ENCODE measurements around the gene EAF1. TPM values are rescaled to one million over a fixed set of nuclear protein-coding genes. Genes with fewer than 3 reads are reported as not detected.
"Not testable (repeated sequence)": the region's sequence is repeated elsewhere in the genome, so short reads cannot be mapped to it uniquely, and the experiment has no call there.

EAF1 gene
- polyA plus RNA-seq, 1 donor (not counting 4 experiments of a cell fraction or from before 2014, with no cell fraction given) = 13.7 TPM

DNA sequence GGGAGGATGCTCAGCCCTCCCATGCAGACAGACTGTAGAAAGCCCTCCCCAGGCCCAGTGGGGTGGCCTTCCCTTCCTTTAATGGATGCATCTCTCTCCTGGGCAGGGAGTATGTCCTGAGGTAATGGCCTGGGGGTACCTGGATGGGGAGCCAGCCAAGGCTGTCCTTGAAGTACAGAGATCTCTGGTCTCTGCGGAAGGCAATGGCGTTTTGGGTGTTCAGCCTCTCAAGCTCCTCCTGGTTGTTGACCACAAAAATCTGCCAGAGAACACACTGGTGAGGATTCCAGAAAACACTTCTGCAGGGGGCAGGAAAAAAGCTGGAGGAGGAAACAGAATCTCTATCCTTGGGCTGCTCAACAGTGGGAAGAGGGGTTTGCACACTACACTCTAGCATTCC lies 28.9 kb downstream of the EAF1 start:
- no peak overlapping the region for H3K4me3 ChIP-seq (ENCODE audit: control insufficient read depth in 2 of 3, extremely low read depth in 1 of 3, insufficient read depth in 2 of 3, low read depth in 1 of 3, low read length in 3 of 3)
- H3K36me3 ChIP-seq (ENCODE audit: control insufficient read depth in 2 of 2, extremely low read depth in 1 of 2, insufficient read depth in 2 of 2, low read length in 2 of 2) = no peaks in the 10 kb centered on the region
- no peak overlapping the region for H3K4me2 ChIP-seq (ENCODE audit: control insufficient read depth, extremely low read depth, insufficient read depth, low read depth, low read length)
- dilution Hi-C loops (cut with MboI; ENCODE audit: extremely low pct_ligation_motif_present, low sequenced_read_pairs) = no loop called here
- no peak overlapping the region for H3K27ac ChIP-seq (ENCODE audit: control insufficient read depth, insufficient read depth, low read length)
- no peaks in the 10 kb centered on the region for H3K9me3 ChIP-seq (ENCODE audit: control insufficient read depth, low read depth, low read length)
- no peaks in the 10 kb centered on the region for H3K79me2 ChIP-seq (ENCODE audit: control insufficient read depth, insufficient read depth, low read length)
- no peak overlapping the region for H2AFZ ChIP-seq (ENCODE audit: control insufficient read depth, low read length)
- DNase-seq (ENCODE audit: low read depth, low spot score) = no peak
- H3K4me1 ChIP-seq (ENCODE audit: control insufficient read depth, extremely low read depth, insufficient read depth, low read length) = no peaks in the 10 kb centered on the region
- TF ChIP-seq EZH2 (IDR thresholded peaks at IDR 0.05; ENCODE audit: low read length) = no peak
- TF ChIP-seq, protein P1, sequence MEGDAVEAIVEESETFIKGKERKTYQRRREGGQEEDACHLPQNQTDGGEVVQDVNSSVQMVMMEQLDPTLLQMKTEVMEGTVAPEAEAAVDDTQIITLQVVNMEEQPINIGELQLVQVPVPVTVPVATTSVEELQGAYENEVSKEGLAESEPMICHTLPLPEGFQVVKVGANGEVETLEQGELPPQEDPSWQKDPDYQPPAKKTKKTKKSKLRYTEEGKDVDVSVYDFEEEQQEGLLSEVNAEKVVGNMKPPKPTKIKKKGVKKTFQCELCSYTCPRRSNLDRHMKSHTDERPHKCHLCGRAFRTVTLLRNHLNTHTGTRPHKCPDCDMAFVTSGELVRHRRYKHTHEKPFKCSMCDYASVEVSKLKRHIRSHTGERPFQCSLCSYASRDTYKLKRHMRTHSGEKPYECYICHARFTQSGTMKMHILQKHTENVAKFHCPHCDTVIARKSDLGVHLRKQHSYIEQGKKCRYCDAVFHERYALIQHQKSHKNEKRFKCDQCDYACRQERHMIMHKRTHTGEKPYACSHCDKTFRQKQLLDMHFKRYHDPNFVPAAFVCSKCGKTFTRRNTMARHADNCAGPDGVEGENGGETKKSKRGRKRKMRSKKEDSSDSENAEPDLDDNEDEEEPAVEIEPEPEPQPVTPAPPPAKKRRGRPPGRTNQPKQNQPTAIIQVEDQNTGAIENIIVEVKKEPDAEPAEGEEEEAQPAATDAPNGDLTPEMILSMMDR (optimal IDR thresholded peaks at IDR 0.05 in 1 of 3, IDR thresholded peaks at IDR 0.05 in 1 of 3, conservative IDR thresholded peaks at IDR 0.05 in 1 of 3; ENCODE audit: extremely low read depth in 1 of 3, insufficient read depth in 2 of 3, low read length in 3 of 3) = no peak
- no peaks in the 10 kb centered on the region for H3K9me1 ChIP-seq (ENCODE audit: control insufficient read depth, extremely low read depth, insufficient read depth, low read length)
- no peak for FAIRE-seq
- H3K27me3 ChIP-seq (ENCODE audit: control insufficient read depth, extremely low read depth, insufficient read depth, low read length) = no peaks in the 10 kb centered on the region
- H4K20me1 ChIP-seq (ENCODE audit: control insufficient read depth, extremely low read depth, insufficient read depth, low read length) = no peaks in the 10 kb centered on the region
- H3K9ac ChIP-seq (ENCODE audit: control insufficient read depth, extremely low read depth, insufficient read depth, low read length) = no peak overlapping the region

GRCh38 chr3:15456915-15457314 lies 29.5 kb downstream of the EAF1 start:
- H3K4me3 ChIP-seq (ENCODE audit: control insufficient read depth in 2 of 3, extremely low read depth in 1 of 3, insufficient read depth in 2 of 3, low read depth in 1 of 3, low read length in 3 of 3); dilution Hi-C loops (cut with MboI; ENCODE audit: extremely low pct_ligation_motif_present, low sequenced_read_pairs); H4K20me1 ChIP-seq (ENCODE audit: control insufficient read depth, extremely low read depth, insufficient read depth, low read length); H3K9me3 ChIP-seq (ENCODE audit: control insufficient read depth, low read depth, low read length); H3K4me2 ChIP-seq (ENCODE audit: control insufficient read depth, extremely low read depth, insufficient read depth, low read depth, low read length); H3K79me2 ChIP-seq (ENCODE audit: control insufficient read depth, insufficient read depth, low read length); H2AFZ ChIP-seq (ENCODE audit: control insufficient read depth, low read length); H3K9me1 ChIP-seq (ENCODE audit: control insufficient read depth, extremely low read depth, insufficient read depth, low read length); H3K27me3 ChIP-seq (ENCODE audit: control insufficient read depth, extremely low read depth, insufficient read depth, low read length); H3K36me3 ChIP-seq (ENCODE audit: control insufficient read depth in 2 of 2, extremely low read depth in 1 of 2, insufficient read depth in 2 of 2, low read length in 2 of 2); DNase-seq (ENCODE audit: low read depth, low spot score); FAIRE-seq; H3K9ac ChIP-seq (ENCODE audit: control insufficient read depth, extremely low read depth, insufficient read depth, low read length); H3K27ac ChIP-seq (ENCODE audit: control insufficient read depth, insufficient read depth, low read length); H3K4me1 ChIP-seq (ENCODE audit: control insufficient read depth, extremely low read depth, insufficient read depth, low read length): not testable (repeated sequence)

GRCh38 chr3:15458212-15458780 lies 30.9 kb downstream of the EAF1 start:
- H3K9me1 ChIP-seq (ENCODE audit: control insufficient read depth, extremely low read depth, insufficient read depth, low read length) = no peaks in the 10 kb centered on the region
- H3K4me2 ChIP-seq (ENCODE audit: control insufficient read depth, extremely low read depth, insufficient read depth, low read depth, low read length) = no peak overlapping the region
- no peak overlapping the region for H3K9ac ChIP-seq (ENCODE audit: control insufficient read depth, extremely low read depth, insufficient read depth, low read length)
- no peak overlapping the region for H2AFZ ChIP-seq (ENCODE audit: control insufficient read depth, low read length)
- dilution Hi-C loops (cut with MboI; ENCODE audit: extremely low pct_ligation_motif_present, low sequenced_read_pairs) = no loop called here
- no peak overlapping the region for H3K4me3 ChIP-seq (ENCODE audit: control insufficient read depth in 2 of 3, extremely low read depth in 1 of 3, insufficient read depth in 2 of 3, low read depth in 1 of 3, low read length in 3 of 3)
- DNase-seq (ENCODE audit: low read depth, low spot score) = no peak
- H3K36me3 ChIP-seq (ENCODE audit: control insufficient read depth in 2 of 2, extremely low read depth in 1 of 2, insufficient read depth in 2 of 2, low read length in 2 of 2) = no peaks in the 10 kb centered on the region
- no peak overlapping the region for H3K27ac ChIP-seq (ENCODE audit: control insufficient read depth, insufficient read depth, low read length)
- no peaks in the 10 kb centered on the region for H3K27me3 ChIP-seq (ENCODE audit: control insufficient read depth, extremely low read depth, insufficient read depth, low read length)
- H3K9me3 ChIP-seq (ENCODE audit: control insufficient read depth, low read depth, low read length) = no peaks in the 10 kb centered on the region
- H3K79me2 ChIP-seq (ENCODE audit: control insufficient read depth, insufficient read depth, low read length) = no peaks in the 10 kb centered on the region
- H4K20me1 ChIP-seq (ENCODE audit: control insufficient read depth, extremely low read depth, insufficient read depth, low read length) = no peaks in the 10 kb centered on the region
- no peak for TF ChIP-seq EZH2 (IDR thresholded peaks at IDR 0.05; ENCODE audit: low read length)
- TF ChIP-seq, protein P1 (optimal IDR thresholded peaks at IDR 0.05 in 1 of 3, IDR thresholded peaks at IDR 0.05 in 1 of 3, conservative IDR thresholded peaks at IDR 0.05 in 1 of 3; ENCODE audit: extremely low read depth in 1 of 3, insufficient read depth in 2 of 3, low read length in 3 of 3) = no peak
- no peak for FAIRE-seq
- no peaks in the 10 kb centered on the region for H3K4me1 ChIP-seq (ENCODE audit: control insufficient read depth, extremely low read depth, insufficient read depth, low read length)
